Embryonic facial prominence (tissue), 1 donor: Measurements from ENCODE around the gene UBE2C.
"Not testable (repeated sequence)": the region's sequence is repeated elsewhere in the genome, so short reads cannot be mapped to it uniquely, and the experiment has no call there.

ENCODE experiments used
- DNase-seq: peaks from one replicate; pipeline ENCODE4 v3.0.0-alpha.2; 2016; ENCODE audit errors: extremely low spot score

The UBE2C gene

GRCh38 chr20:45797955-45798354 is 14.5 kb upstream of the UBE2C start:
- DNase-seq = not testable (repeated sequence)

DNA sequence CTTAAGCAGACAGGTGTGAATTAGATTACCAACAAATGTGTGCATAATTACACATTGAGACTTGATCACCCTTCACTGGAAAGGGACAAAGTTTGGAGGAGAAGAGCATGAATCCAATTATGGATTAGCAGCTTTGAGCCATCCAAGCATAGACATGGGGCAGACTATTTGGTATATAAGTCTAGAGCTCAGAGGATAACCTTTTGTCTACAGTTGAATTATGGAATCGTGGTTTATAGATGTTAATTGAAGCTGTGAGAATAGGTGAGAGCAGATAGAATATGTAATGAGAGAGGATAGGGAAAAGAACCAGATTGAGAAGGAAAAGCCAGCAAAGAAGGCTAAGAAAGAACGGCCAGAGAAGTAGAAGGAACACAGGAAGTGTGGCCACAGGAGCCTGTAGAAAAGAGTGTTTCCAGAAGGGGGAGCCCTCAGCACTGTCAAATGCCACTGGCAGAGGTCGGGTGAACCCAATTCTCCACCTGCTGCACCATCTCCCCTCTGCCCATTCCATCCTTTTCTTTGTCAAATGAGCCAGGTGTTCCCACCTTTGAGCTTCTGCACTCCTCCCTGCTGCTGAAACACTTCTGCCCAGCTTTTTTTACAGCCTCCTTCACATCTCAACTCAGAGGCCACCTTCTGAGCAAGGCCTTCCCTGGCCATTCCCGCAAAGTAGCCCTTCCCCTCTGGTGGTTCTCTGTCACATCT is 13.4 kb upstream of the UBE2C start:
- DNase-seq = no peak

GRCh38 chr20:45801851-45802250 is 10.6 kb upstream of the UBE2C start:
- DNase-seq = no peak

- DNase-seq = no peak
These were observed 2.1 kb upstream of the UBE2C start for GRCh38 chr20:45810191-45810970.

DNA sequence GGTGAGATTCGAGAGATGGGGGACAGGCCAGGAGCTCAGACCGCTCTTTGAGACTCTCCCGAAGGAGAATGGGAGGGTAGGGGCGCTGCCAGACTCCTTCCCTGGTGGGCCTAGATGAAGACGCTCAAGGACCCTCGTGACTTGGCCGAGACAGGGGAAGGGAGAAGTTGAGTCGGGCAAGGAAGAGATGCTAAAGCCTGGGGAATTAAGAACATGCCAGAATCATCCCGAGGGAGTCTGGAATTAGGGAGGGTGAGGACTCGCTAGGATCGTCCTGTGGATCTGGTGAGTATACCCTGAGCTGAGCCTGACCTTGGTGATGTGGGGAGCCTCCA is 529 bp downstream of the UBE2C start:
- DNase-seq = no peak

DNA sequence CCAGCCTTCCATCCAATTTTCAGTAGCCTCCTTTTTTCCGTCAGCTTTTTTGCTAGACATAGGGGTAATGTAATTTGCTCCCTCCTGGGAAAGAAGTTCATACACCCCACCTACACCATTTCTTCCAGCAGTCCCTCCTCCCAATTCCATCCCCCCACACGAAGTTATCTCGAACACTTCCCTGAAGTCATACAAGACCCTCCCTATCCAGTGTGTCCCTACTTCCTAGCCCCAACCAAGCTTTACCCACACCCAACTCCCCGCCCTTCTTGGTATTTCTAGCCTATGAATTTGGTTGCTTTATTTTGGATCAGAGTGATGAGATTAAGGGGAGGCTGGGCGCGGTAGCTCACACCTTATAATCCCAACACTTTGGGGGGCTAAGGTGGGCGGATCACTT is 1.0 kb downstream of the UBE2C start:
- no peak for DNase-seq

- no peak for DNase-seq
These were observed 1.9 kb downstream of the UBE2C start for GRCh38 chr20:45814314-45814713.

DNA sequence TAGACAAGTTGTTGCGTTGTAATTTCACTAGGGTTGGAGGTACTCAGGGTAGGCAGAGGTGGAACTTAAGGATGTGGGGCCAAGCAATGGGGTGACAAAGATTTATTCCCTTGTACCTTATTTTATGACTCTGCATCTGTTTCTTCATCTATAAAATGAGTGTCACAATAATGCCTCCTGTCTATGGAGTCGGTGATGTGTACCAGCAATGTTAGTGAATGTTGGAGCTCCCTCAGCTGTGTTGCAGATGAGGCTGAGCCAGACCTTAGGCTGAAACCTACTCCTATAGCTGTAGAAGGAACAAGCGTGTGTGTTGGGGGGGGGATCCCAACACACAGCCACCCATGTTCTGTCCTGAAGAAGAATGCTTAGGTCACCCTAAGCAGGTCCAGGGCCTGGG is 4.5 kb downstream of the UBE2C start:
- no peak for DNase-seq

DNA sequence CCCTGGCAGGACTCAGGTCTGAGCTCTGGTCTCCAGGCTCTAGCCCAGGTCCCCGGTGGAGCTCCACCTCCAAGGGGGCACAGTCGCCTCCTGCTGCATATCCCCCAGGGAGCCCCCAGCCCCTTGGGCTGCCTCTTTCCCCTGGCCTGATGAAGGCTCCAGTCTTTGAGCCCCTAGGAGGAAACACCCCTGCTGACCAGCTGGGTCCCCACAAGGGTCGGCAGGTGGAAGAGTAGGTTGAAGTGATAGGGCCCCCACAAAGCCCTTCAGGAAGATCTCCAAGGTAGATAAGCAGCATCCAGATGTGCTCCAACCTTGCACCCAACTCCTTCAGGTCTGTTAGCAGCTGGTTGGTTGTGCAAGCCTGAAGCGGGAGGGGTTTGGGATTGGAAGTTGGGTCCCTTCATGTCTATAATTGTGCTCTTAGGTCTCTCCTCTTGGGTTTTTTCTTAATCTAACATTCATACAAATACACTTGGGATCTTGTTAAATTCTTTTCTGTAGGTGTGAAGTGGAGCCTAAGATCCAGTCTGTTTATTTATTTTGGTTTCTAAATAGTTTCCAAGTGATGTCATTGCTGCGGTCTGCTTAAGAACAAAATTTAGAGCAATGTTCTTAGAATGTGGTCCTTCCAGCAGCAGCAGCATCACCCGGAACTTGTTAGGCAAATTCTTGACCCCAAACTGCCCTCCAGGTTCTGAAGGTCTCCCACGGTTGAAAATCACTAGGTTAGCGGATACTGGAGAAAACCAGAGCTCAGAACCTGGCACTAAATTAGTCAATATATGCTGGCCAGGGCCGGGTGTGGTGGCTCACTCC is 5.1 kb downstream of the UBE2C start:
- DNase-seq = no peak

DNA sequence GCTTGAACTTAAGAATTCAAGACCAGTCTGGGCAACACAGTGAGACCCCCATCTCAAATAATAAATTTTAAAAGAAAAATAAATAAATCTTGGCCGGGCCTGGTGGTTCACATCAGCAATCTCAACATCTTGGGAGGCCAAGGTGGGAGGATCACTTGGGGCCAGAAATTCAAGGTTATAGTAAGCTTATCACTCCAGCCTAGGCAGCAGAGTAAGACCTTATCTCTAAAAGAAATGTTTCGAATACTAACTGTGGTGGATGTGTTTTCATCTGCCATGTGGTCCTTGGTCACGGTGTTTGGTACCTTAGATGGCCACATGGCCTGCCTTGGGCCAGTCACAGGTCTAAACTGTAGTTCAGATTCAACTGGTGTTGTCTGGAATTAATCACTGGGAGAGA is 5.8 kb downstream of the UBE2C start:
- DNase-seq = no peak

- no peak for DNase-seq
These were observed 7.0 kb downstream of the UBE2C start for GRCh38 chr20:45819466-45819865.

- DNase-seq = no peak
These were observed 9.5 kb downstream of the UBE2C start for GRCh38 chr20:45821947-45822346.

GRCh38 chr20:45822857-45823256 is 10.4 kb downstream of the UBE2C start:
- DNase-seq = no peak

GRCh38 chr20:45823949-45824835 is 11.7 kb downstream of the UBE2C start:
- no peak for DNase-seq

GRCh38 chr20:45826381-45827019 is 14.1 kb downstream of the UBE2C start:
- no peak for DNase-seq

GRCh38 chr20:45827030-45827652 is 14.7 kb downstream of the UBE2C start, which contains the start of gene TNNC2:
TNNC2 (minus strand) TSS chr20:45827312; CDS start chr20:45827248, 64 bp downstream.
- DNase-seq = no peak

DNA sequence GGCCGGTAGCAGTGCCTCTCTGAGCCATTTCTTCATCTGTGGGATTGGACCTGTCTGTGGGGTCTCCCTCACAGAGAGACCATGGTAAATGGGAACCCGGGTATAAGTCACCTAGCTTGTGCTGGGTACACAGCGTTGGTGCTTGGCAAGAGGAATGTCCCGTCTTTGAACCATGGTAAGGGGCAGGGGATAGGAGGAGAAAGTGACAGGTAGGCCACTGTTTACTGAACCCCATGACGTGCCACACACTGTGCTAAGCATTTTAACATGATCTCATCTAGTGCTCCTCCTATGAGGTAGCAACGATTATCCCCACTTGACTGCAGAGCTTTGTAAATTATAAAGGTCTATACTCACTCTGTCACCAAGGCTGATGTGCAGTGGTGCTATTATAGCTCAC is 15.3 kb downstream of the UBE2C start:
- no peak for DNase-seq

GRCh38 chr20:45828589-45828988 is 16.1 kb downstream of the UBE2C start:
- DNase-seq = no peak

- not testable (repeated sequence) for DNase-seq
These were observed 17.2 kb downstream of the UBE2C start for GRCh38 chr20:45829673-45830106.

- no peak for DNase-seq
These were observed 20.2 kb downstream of the UBE2C start for GRCh38 chr20:45832619-45833018.
